Right hindlimb (tissue), 1 donor: ENCODE measurements around the gene RFTN2.
"Not testable (repeated sequence)": the region's sequence is repeated elsewhere in the genome, so short reads cannot be mapped to it uniquely, and the experiment has no call there.

Source experiments
- DNase-seq: peaks from one replicate; pipeline ENCODE4 v3.0.0-alpha.2; 2018

The RFTN2 gene

DNA sequence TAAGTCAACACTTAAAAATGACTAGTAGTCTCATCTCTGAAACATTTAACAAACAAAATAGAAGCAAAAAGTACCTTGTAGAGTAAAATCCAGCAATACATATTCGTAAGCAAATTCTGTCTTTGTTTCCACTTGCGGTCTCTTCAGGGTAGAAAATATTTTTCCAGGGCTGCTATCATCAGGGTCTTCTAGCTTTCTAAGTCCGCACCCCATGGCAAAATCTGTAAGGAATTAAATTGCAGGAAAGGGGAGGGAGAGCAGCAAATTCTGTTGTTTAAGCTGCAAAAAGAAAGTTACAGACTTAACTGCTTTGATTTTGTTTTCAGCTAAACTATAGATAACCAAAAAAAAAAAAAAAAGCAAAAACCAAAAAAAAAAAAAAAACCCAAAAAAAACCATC lies at the start of gene RFTN2:
Gene RFTN2 (minus strand): TSS at position 342 of the 400 bp plus-strand sequence. CDS start 129 bp downstream, at position 213.
- no peak for DNase-seq

DNA sequence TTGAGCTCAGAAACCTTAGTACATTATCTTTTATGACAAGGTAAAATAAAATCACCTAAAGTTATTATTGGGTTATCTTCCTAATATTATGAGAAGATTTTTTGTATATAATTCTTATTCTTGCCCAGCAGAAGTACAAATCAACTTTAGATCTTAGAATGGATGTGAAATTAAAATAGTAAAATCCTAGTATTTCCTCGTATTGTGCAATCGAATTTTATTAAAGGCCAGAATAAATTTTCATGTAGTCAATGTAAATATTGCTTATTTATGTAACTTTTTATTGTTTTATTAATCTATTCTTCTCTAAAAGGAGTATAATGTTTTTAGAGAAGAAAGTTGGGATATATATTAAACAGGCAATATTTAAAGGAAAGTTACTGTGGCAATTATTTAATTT lies 42.5 kb upstream of the RFTN2 start:
- DNase-seq: no peak

DNA sequence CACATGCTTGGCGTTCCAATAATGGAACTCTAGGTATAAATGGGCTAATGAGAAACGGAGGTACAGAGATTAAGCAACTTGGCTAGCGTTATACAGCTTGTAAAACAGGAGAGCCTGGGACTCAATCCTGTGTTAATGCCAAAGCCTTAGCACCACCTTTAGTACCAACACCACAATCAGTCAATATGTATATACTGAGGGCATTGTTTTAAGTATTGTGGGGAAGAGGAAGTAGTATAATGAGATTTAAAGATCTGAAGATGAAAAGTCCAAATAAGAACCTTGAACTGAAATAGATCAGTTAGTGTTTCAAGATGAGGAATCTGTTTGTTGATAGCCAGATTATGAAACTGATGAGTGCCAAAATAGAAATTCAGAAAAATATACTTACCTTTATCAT lies 37.9 kb upstream of the RFTN2 start:
- DNase-seq: no peak

GRCh38 chr2:197711578-197711977 lies 36.2 kb upstream of the RFTN2 start:
- no peak for DNase-seq

DNA sequence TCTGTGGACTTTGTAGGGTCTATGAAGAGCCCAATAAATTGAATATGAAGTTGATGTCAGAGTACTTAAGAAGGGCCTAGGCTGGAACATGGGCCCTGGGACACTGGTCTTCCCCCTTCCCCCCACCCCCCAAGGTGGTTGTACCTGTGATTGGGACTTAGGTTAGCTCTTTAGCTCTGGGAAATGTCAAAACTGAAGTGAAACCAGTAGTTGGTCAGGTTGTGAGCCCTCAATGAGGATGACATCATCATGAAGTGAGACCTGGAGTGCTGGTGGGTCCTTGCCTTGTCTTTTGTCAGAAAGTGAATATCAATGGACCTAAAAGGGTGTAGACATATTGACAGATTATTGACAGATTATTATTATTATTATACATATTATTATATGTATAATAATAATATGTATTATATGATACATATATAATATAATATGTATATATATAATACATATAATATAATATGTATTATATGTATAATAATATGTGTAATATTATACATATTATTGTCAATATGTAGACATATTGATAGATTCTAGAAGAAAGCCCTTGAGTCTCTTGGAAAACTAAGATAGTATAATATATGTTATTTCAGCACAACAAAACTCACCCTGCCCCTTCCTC lies 35.1 kb upstream of the RFTN2 start:
- DNase-seq: no peak

- not testable (repeated sequence) for DNase-seq
Observed at GRCh38 chr2:197709140-197709539, 33.8 kb upstream of the RFTN2 start.

- no peak for DNase-seq
Observed at GRCh38 chr2:197708331-197708730, 32.9 kb upstream of the RFTN2 start.

DNA sequence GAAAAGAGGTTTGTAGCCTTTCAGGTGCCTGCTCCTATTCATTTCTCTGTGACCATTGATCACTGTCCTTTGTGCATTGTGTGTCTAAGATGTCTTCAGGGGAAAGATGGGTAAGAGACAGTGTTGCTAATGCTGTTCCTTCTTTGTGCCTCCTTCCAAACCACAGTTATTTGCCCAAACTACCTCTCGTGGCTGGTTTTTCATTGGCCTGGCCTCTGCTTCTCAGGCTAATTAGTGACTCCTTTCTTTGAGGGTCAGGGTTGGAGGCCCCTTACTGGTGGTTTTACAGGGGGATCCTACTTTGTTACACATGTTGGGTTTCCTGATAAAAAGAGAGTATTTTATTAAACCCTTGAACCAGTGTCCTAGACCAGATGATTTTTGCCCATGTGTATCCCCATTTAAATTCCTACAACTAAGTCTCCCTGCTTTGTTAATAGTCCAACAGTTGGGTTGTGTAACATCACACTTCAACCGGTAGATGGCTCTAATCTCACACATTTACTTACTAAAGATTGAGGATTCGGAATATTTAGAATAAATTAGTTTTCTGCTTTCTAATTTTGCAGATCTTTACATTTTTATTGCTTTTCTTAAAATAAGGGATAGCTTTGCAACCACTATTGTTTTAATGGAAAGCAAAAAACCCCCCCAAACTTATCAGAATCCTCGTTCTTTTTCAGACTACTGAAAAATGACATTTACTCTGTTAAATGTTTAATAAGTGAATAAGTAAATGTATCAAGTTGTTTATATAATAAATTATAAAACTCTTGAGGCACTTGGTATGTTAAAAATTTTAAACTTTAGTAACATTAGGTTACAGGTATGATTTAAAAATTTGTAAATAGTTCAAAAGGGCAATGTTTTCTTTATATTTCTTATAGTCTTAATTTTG lies 32.2 kb upstream of the RFTN2 start:
- no peak for DNase-seq

GRCh38 chr2:197706839-197707207 lies 31.4 kb upstream of the RFTN2 start:
- DNase-seq: no peak

- no peak for DNase-seq
Observed at GRCh38 chr2:197705912-197706838, 30.8 kb upstream of the RFTN2 start.

GRCh38 chr2:197705121-197705911 lies 29.9 kb upstream of the RFTN2 start, which contains the start of gene MARS2:
MARS2 (plus strand) TSS chr2:197705369; CDS start chr2:197705406, 37 bp downstream.
- peak; percentile 96 for DNase-seq

- no peak for DNase-seq
Observed at GRCh38 chr2:197704434-197705120, 29.2 kb upstream of the RFTN2 start.

- no peak for DNase-seq
Observed at GRCh38 chr2:197700960-197701359, 25.6 kb upstream of the RFTN2 start.

DNA sequence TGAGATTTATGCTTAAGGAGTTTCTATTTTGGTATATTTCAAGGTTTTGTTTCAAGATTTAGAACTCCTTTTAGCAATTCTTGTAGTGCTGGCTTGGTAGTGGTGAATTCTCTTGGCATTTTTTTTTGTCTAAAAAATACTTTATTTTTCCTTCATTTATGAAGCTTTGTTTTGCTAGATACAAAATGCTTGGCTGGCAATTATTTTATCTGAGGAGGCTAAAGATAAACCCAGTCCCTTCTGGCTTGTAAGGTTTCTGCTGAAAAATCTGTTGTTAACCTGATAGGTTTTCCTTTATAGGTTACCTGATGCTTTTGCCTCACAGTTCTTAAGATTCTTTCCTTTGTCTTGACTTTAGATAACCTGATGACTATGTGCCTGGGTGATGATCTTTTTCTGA lies 24.3 kb upstream of the RFTN2 start:
- DNase-seq: not testable (repeated sequence)

DNA sequence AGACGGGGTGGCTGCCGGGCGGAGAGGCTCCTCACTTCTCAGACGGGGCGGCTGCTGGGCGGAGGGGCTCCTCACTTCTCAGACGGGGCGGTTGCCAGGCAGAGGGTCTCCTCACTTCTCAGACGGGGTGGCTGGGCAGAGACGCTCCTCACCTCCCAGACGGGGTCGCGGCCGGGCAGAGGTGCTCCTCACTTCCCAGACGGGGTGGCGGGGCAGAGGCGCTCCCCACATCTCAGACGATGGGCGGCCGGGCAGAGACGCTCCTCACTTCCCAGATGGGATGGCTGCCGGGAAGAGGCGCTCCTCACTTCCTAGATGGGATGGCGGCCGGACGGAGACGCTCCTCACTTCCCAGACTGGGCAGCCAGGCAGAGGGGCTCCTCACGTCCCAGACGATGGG lies 21.2 kb upstream of the RFTN2 start:
- DNase-seq: not testable (repeated sequence)

DNA sequence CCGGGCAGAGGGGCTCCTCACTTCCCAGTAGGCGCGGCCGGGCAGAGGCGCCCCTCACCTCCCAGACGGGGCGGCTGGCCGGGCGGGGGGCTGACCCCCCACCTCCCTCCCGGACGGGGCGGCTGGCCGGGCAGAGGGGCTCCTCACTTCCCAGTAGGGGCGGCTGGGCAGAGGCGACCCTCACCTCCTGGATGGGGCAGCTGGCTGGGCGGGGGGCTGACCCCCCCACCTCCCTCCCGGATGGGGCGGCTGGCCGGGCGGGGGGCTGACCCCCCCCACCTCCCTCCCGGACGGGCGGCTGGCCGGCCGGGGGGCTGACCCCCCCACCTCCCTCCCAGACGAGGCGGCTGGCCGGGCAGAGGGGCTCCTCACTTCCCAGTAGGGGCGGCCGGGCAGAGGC lies 20.6 kb upstream of the RFTN2 start:
- not testable (repeated sequence) for DNase-seq

DNA sequence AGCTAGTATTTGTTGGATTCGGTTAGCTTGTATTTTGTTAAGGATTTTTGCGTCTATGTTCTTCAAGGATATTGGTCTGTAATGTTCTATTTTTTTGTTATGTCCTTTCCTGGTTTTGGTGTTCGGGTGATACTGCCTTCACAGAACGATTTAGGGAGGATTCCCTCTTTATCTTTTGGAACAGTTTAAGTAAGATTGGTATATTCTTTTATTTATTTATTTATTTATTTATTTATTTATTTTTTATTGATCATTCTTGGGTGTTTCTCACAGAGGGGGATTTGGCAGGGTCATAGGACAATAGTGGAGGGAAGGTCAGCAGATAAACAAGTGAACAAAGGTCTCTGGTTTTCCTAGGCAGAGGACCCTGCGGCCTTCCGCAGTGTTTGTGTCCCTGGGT lies 19.8 kb upstream of the RFTN2 start:
- not testable (repeated sequence) for DNase-seq

DNA sequence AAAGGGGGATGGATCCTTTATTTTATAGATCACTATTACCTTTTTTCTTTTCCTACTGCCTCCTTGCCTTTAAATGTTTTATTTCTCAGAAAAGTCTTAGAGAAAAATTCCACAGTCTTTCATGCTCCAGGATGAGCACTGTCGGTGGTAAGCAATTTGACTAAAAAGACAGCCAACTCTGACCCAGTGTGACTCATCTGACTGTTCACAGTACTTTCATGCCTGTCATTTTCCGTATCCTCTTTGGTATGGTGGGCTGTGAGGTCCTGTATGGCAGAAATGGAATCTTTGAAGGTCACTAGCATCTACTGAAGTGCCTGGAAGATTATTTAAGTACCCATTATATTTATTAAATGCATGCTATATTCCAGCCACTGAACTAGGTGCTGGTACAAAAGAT lies 2.1 kb upstream of the RFTN2 start:
- DNase-seq: no peak

- DNase-seq: no peak
Observed at GRCh38 chr2:197677056-197677455, 1.7 kb upstream of the RFTN2 start.

- peak; percentile 85 for DNase-seq
Observed at GRCh38 chr2:197675711-197676188, 363 bp upstream of the RFTN2 start.

- no peak for DNase-seq
Observed at GRCh38 chr2:197674591-197674990, 796 bp downstream of the RFTN2 start.
